Measurements from ENCODE around the gene PTCD1.

PTCD1 gene

GRCh38 chr7:99429756-99430155 is 8.8 kb downstream of the PTCD1 start:
- DNase-seq (ENCODE audit: extremely low read depth, low read depth) = no peak
- TF ChIP-seq CTCF (IDR thresholded peaks at IDR 0.05; ENCODE audit: low read depth, low read length) = no peak

GRCh38 chr7:99428972-99429566 is 9.5 kb downstream of the PTCD1 start:
- no peak for DNase-seq (ENCODE audit: extremely low read depth, low read depth)
- TF ChIP-seq CTCF (IDR thresholded peaks at IDR 0.05; ENCODE audit: low read depth, low read length) = no peak

GRCh38 chr7:99424932-99425730 is 13.5 kb downstream of the PTCD1 start:
- TF ChIP-seq CTCF (IDR thresholded peaks at IDR 0.05; ENCODE audit: low read depth, low read length) = no peak
- DNase-seq (ENCODE audit: extremely low read depth, low read depth) = no peak

- no peak for TF ChIP-seq CTCF (IDR thresholded peaks at IDR 0.05; ENCODE audit: low read depth, low read length)
- DNase-seq (ENCODE audit: extremely low read depth, low read depth) = no peak
Measured at GRCh38 chr7:99422625-99423024, 16.0 kb downstream of the PTCD1 start.

- no peak for TF ChIP-seq CTCF (IDR thresholded peaks at IDR 0.05; ENCODE audit: low read depth, low read length)
- no peak for DNase-seq (ENCODE audit: extremely low read depth, low read depth)
Measured at GRCh38 chr7:99422186-99422585, 16.4 kb downstream of the PTCD1 start.

GRCh38 chr7:99420986-99421385 is 17.6 kb downstream of the PTCD1 start:
- no peak for TF ChIP-seq CTCF (IDR thresholded peaks at IDR 0.05; ENCODE audit: low read depth, low read length)
- DNase-seq (ENCODE audit: extremely low read depth, low read depth) = no peak

- TF ChIP-seq CTCF (IDR thresholded peaks at IDR 0.05; ENCODE audit: low read depth, low read length) = no peak
- DNase-seq (ENCODE audit: extremely low read depth, low read depth) = no peak
Measured at GRCh38 chr7:99420213-99420612, 18.4 kb downstream of the PTCD1 start.
